Suprapubic skin (tissue), 4 donors: ENCODE measurements around the gene G2E3. TPM values are rescaled to one million over a fixed set of nuclear protein-coding genes. Genes with fewer than 3 reads are reported as not detected.

Source experiments
- DNase-seq, 2 donors: peaks; one replicate each; pipeline ENCODE4 v3.0.0-alpha.2; 2019; ENCODE audit warnings: low spot score in 2 of 2
- H3K27ac ChIP-seq: fragments of 200-600 bp; sonication (generic); one replicate; pipeline ENCODE4 v1.5.1; 2019
- H3K27me3 ChIP-seq: fragments of 200-600 bp; sonication (generic); one replicate; pipeline ENCODE4 v1.5.1; 2019
- H3K36me3 ChIP-seq: fragments of 200-600 bp; sonication (generic); one replicate; pipeline ENCODE4 v1.5.1; 2019
- H3K4me1 ChIP-seq: fragments of 200-600 bp; sonication (generic); one replicate; pipeline ENCODE4 v1.5.1; 2019
- H3K4me3 ChIP-seq: fragments of 200-600 bp; sonication (generic); one replicate; pipeline ENCODE4 v1.5.1; 2019; ENCODE audit warnings: mild to moderate bottlenecking
- H3K9me3 ChIP-seq: fragments of 200-600 bp; sonication (generic); one replicate; pipeline ENCODE4 v1.5.1; 2019
- CTCF ChIP-seq, 2 donors: fragments of 200-600 bp in 1 of 2; fragments of 450-650 bp in 1 of 2; sonication (generic) in 1 of 2; IDR thresholded peaks; one replicate each; pipeline ENCODE4 v1.5.1; 2016 to 2019; ENCODE audit warnings: antibody characterized with exemption in 2 of 2, mild to moderate bottlenecking in 1 of 2, moderate library complexity in 1 of 2
- EP300 ChIP-seq: sonication (generic); formaldehyde crosslinking; IDR thresholded peaks from one replicate; pipeline ENCODE4 v1.6.1; 2017; ENCODE audit warnings: antibody characterized with exemption
- POLR2A ChIP-seq, 2 donors: fragments of 450-650 bp; IDR thresholded peaks; one replicate each; pipeline ENCODE4 v1.6.1; 2017; ENCODE audit warnings: antibody characterized with exemption in 2 of 2, mild to moderate bottlenecking in 2 of 2, moderate library complexity in 2 of 2
- POLR2AphosphoS5 ChIP-seq, 3 donors: sonication (generic); formaldehyde crosslinking; IDR thresholded peaks; one replicate each; pipeline ENCODE4 v1.6.1; 2017; ENCODE audit warnings: antibody characterized with exemption in 3 of 3
- WGBS: methylation state at CpG from one replicate; pipeline ENCODE4 v1.1.5; 2018; 5-methylcytosine and 5-hydroxymethylcytosine counted together
- total RNA-seq, 4 donors: library from RNA; depleted of rRNA; stranded (reverse); fragments of >200 nt; gene quantifications; one replicate each; pipeline ENCODE4 v1.1.0, GENCODE V29; 2016

The G2E3 gene
- total RNA-seq, 4 donors from 2014 or later = 7.3 to 13.9 (median 9.7) TPM

DNA sequence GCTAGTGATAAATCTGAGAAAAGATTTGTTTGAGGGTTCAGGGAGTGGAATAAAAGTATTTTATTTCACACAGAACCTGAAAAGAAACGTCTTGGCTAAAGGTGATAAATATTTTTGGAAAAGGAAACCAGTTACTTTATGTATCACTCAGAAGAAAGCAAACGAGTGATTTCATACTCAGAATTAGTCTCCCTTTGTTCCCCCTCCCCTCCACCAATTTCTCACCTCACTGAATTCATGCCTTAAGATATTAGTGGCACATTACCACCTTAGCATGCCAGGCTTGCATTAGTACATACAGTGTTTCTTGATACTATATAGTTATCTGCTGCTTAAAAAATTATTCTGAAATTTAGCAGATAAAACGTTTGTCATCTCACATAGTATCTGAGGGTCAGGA is 28.2 kb downstream of the G2E3 start:
- H3K9me3 ChIP-seq = no peaks in the 10 kb centered on the region
- H3K4me1 ChIP-seq = no peaks in the 10 kb centered on the region
- no peak for DNase-seq
- H3K4me3 ChIP-seq = no peak overlapping the region
- H3K27me3 ChIP-seq = no peaks in the 10 kb centered on the region
- H3K27ac ChIP-seq = no peak overlapping the region
- WGBS = 69% methylated on average over 3 of the region's 3 CpGs
- H3K36me3 ChIP-seq = peaks cover 26% of the 10 kb centered on the region
- TF ChIP-seq POLR2AphosphoS5 (IDR thresholded peaks at IDR 0.05) (no peak), EP300 (no peak), CTCF (IDR thresholded peaks at IDR 0.05) (no peak), POLR2A (IDR thresholded peaks at IDR 0.05) (no peak)

DNA sequence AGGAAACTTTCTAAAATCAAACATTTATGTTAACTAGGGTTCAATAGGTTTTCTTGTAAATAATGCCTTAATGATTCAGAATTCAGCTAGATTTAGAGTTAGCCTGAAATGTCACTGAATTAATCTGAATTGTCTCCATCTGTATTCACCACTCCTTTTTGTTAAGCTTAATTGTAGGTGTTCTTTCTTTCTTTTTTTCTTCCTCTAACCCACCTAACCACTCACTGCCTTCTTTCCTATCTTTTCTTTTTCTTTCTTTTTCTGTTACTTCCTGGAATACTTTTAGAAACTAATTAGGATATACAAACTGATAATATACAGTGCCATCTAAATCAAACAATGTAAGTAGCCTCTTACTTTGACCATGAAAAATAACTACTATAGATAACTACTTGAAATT is 29.9 kb downstream of the G2E3 start:
- Histone ChIP-seq H3K4me1 (no peaks in the 10 kb centered on the region), H3K27ac (no peak overlapping the region), H3K9me3 (no peaks in the 10 kb centered on the region), H3K27me3 (no peaks in the 10 kb centered on the region), H3K36me3 (peaks cover 33% of the 10 kb centered on the region), H3K4me3 (no peak overlapping the region)
- TF ChIP-seq CTCF (IDR thresholded peaks at IDR 0.05) (no peak), POLR2A (IDR thresholded peaks at IDR 0.05) (no peak), POLR2AphosphoS5 (IDR thresholded peaks at IDR 0.05) (no peak), EP300 (no peak)
- DNase-seq = no peak

DNA sequence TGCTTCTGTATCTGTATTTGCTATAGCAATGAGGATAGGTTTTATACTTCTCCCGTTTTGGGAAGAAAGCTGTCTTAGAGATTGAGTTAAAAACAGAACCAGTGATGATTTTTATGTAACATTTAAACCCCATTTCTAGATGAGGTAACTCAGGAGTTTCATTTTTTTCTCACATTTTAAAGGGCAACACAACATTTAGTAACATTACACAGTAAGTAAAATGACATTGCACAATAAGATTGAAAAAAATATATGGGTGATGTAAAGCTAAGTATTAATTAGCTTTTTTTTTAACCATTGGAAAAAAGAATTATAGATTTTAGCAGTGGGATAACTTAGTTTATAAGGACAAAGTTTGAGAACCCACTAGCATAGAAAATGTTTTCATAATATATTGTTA is 38.0 kb downstream of the G2E3 start:
- Histone ChIP-seq H3K4me3 (no peak overlapping the region), H3K4me1 (no peaks in the 10 kb centered on the region), H3K9me3 (no peaks in the 10 kb centered on the region), H3K36me3 (peaks cover 33% of the 10 kb centered on the region), H3K27me3 (no peaks in the 10 kb centered on the region), H3K27ac (no peak overlapping the region)
- WGBS = 73% methylated on average over 1 of the region's 1 CpG
- TF ChIP-seq EP300 = no peak
- no peak for TF ChIP-seq POLR2AphosphoS5 (IDR thresholded peaks at IDR 0.05)
- TF ChIP-seq CTCF (IDR thresholded peaks at IDR 0.05) = no peak
- TF ChIP-seq POLR2A (IDR thresholded peaks at IDR 0.05) = no peak
- DNase-seq = no peak

GRCh38 chr14:30597504-30597903 is 38.5 kb downstream of the G2E3 start:
- H3K27ac ChIP-seq = no peak overlapping the region
- no peaks in the 10 kb centered on the region for H3K4me1 ChIP-seq
- H3K36me3 ChIP-seq = peaks cover 35% of the 10 kb centered on the region
- no peaks in the 10 kb centered on the region for H3K9me3 ChIP-seq
- TF ChIP-seq POLR2A (IDR thresholded peaks at IDR 0.05) (no peak), CTCF (IDR thresholded peaks at IDR 0.05) (no peak), EP300 (no peak), POLR2AphosphoS5 (IDR thresholded peaks at IDR 0.05) (no peak)
- no peak for DNase-seq
- H3K4me3 ChIP-seq = no peak overlapping the region
- no peaks in the 10 kb centered on the region for H3K27me3 ChIP-seq

DNA sequence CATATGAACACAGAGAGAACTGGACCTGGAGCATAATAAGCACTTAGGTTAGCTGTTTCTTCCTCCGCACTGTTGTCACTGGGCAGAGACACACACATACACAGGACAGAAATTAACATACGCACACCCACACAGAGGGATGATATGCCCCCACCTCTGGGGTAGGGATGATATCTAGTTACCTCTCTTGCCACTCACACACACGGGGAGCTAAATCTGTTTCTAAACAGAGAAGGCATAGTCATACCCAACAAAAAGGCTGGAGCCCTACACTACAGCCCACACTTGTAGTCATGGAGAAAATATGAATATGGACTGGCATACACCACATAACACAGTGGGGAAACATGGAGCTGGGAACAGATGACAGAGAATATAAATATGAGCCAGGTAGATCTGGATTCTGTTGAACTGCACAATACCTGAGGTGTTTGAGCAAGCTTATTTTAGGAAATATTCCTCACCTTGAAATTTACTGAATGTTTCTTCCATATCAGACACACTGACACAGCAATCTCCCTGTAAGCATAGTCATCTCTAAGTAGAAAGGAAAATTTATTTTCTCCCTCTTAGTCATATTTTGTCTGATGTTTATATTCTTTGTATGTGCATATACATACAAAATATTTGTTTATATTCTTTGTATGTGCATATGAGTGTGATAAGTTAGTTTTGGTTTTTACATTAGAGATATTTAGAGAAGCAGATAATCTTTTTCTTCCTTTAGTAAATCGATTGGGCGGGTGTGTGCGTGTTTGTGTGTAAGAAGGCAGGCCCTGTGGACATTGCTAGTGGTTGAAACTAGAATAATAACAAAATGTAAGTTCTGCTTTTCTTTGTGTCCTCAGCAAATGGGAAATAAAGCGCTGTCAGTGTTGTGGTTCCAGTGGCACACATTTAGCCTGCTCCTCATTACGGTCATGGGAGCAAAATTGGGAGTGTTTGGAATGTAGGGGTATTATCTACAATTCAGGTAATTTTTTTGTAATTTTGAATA is 42.3 kb downstream of the G2E3 start:
- no peaks in the 10 kb centered on the region for H3K27me3 ChIP-seq
- H3K9me3 ChIP-seq = no peaks in the 10 kb centered on the region
- peaks cover 49% of the 10 kb centered on the region for H3K36me3 ChIP-seq
- H3K4me3 ChIP-seq = no peak overlapping the region
- 91% methylated on average over 8 of the region's 8 CpGs for WGBS
- DNase-seq = no peak
- no peak overlapping the region for H3K27ac ChIP-seq
- no peak for TF ChIP-seq POLR2A (IDR thresholded peaks at IDR 0.05)
- TF ChIP-seq EP300 = no peak
- no peak for TF ChIP-seq POLR2AphosphoS5 (IDR thresholded peaks at IDR 0.05)
- TF ChIP-seq CTCF (IDR thresholded peaks at IDR 0.05) = no peak
- H3K4me1 ChIP-seq = no peaks in the 10 kb centered on the region
